SK-N-SH treated with all-trans-retinoic acid at 6 μM for 48 hours (cell line): Measurements from ENCODE around the gene PPM1H.
"Not testable (repeated sequence)": the region's sequence is repeated elsewhere in the genome, so short reads cannot be mapped to it uniquely, and the experiment has no call there.

Experiments
- ATAC-seq: fragments of 200-7000 bp; cut with Tn5 transposase; 3 replicates; pipeline ENCODE4 v1.9.1; 2020; ENCODE audit warnings: mild to moderate bottlenecking, moderate library complexity
- ARNTL ChIP-seq: fragments of 450-650 bp; formaldehyde crosslinking; IDR thresholded peaks from 2 replicates; pipeline ENCODE4 v1.5.0; 2020; ENCODE audit warnings: low read depth, mild to moderate bottlenecking, moderate library complexity, borderline replicate concordance
- BACH2 ChIP-seq: fragments of 250-450 bp; sonication (Bioruptor Pico); IDR thresholded peaks from 2 replicates; pipeline ENCODE4 v1.9.0; 2021; ENCODE audit warnings: mild to moderate bottlenecking, borderline replicate concordance
- CREB5 ChIP-seq: fragments of 250-450 bp; sonication (Bioruptor Pico); IDR thresholded peaks from 2 replicates; pipeline ENCODE4 v1.5.1; 2020; ENCODE audit warnings: low read depth, mild to moderate bottlenecking, moderate library complexity
- CSDC2 ChIP-seq: fragments of 250-450 bp; sonication (Bioruptor Pico); IDR thresholded peaks from 2 replicates; pipeline ENCODE4 v1.5.0; 2020; ENCODE audit warnings: mild to moderate bottlenecking, moderate library complexity
- CSRNP3 ChIP-seq: fragments of 250-450 bp; sonication (Bioruptor Pico); IDR thresholded peaks from 2 replicates; pipeline ENCODE4 v1.5.1; 2021; ENCODE audit warnings: mild to moderate bottlenecking, moderate library complexity
- GLIS3 ChIP-seq: fragments of 250-450 bp; sonication (Bioruptor Pico); IDR thresholded peaks from 2 replicates; pipeline ENCODE4 v1.5.0; 2020; ENCODE audit warnings: mild to moderate bottlenecking, moderate library complexity
- ISL1 ChIP-seq: fragments of 250-450 bp; sonication (Bioruptor Pico); IDR thresholded peaks from 2 replicates; pipeline ENCODE4 v2.1.2; 2022; ENCODE audit warnings: mild to moderate bottlenecking, moderate library complexity
- OSR1 ChIP-seq: fragments of 250-450 bp; sonication (Bioruptor Pico); IDR thresholded peaks from 2 replicates; pipeline ENCODE4 v1.8.0; 2022; ENCODE audit warnings: moderate library complexity, mild to moderate bottlenecking, inconsistent platforms
- PATZ1 ChIP-seq: fragments of 250-450 bp; sonication (Bioruptor Pico); IDR thresholded peaks from 2 replicates; pipeline ENCODE4 v1.8.0; 2020; ENCODE audit warnings: mild to moderate bottlenecking, moderate library complexity, borderline replicate concordance
- POU6F1 ChIP-seq: fragments of 250-450 bp; sonication (Bioruptor Pico); IDR thresholded peaks from 2 replicates; pipeline ENCODE4 v1.8.0; 2021; ENCODE audit warnings: low read depth, mild to moderate bottlenecking, moderate library complexity, borderline replicate concordance
- RARB ChIP-seq: fragments of 250-450 bp; sonication (Bioruptor Pico); IDR thresholded peaks from 2 replicates; pipeline ENCODE4 v1.8.0; 2021; ENCODE audit warnings: mild to moderate bottlenecking, moderate library complexity
- SNAI2 ChIP-seq: fragments of 250-450 bp; sonication (Bioruptor Pico); IDR thresholded peaks from 2 replicates; pipeline ENCODE4 v1.5.0; 2020; ENCODE audit warnings: mild to moderate bottlenecking, moderate library complexity
- TCF4 ChIP-seq: fragments of 250-450 bp; sonication (Bioruptor Pico); IDR thresholded peaks from 2 replicates; pipeline ENCODE4 v1.8.0; 2021; ENCODE audit warnings: mild to moderate bottlenecking, moderate library complexity, borderline replicate concordance
- TOX ChIP-seq: fragments of 250-450 bp; sonication (Bioruptor Pico); IDR thresholded peaks from 2 replicates; pipeline ENCODE4 v1.8.0; 2021; ENCODE audit warnings: mild to moderate bottlenecking, moderate library complexity, borderline replicate concordance
- TSHZ2 ChIP-seq: fragments of 250-450 bp; sonication (Bioruptor Pico); IDR thresholded peaks from 2 replicates; pipeline ENCODE4 v1.5.0; 2020; ENCODE audit warnings: mild to moderate bottlenecking, moderate library complexity
- ZC3H10 ChIP-seq: fragments of 250-450 bp; sonication (Bioruptor Pico); IDR thresholded peaks from 2 replicates; pipeline ENCODE4 v1.5.1; 2021; ENCODE audit warnings: mild to moderate bottlenecking, moderate library complexity
- ZFP3 ChIP-seq: fragments of 250-450 bp; sonication (Bioruptor Pico); IDR thresholded peaks from 2 replicates; pipeline ENCODE4 v1.5.0; 2020; ENCODE audit warnings: mild to moderate bottlenecking, moderate library complexity
- ZFP30 ChIP-seq: fragments of 450-650 bp; formaldehyde crosslinking; IDR thresholded peaks from 2 replicates; pipeline ENCODE4 v1.5.0; 2022; ENCODE audit warnings: mild to moderate bottlenecking, moderate library complexity
- ZNF565 ChIP-seq: fragments of 450-650 bp; formaldehyde crosslinking; conservative IDR thresholded peaks from 2 replicates; pipeline ENCODE4 v1.5.0; 2020; ENCODE audit warnings: low read depth, mild to moderate bottlenecking, moderate library complexity
- ZNF8 ChIP-seq: fragments of 450-650 bp; formaldehyde crosslinking; IDR thresholded peaks from 2 replicates; pipeline ENCODE4 v1.5.0; 2020; ENCODE audit warnings: mild to moderate bottlenecking, moderate library complexity

The PPM1H gene

GRCh38 chr12:62879691-62880090 is 55.3 kb downstream of the PPM1H start:
- ATAC-seq: no peak
- TF ChIP-seq ZC3H10 (CRISPR knock-in tag) (no peak), POU6F1 (CRISPR knock-in tag) (no peak), BACH2 (CRISPR knock-in tag) (no peak), CSDC2 (no peak), ZNF8 (CRISPR knock-in tag) (no peak), GLIS3 (CRISPR knock-in tag) (no peak), TSHZ2 (CRISPR knock-in tag) (no peak), TOX (no peak), CSRNP3 (CRISPR knock-in tag) (no peak), OSR1 (CRISPR knock-in tag) (no peak), SNAI2 (CRISPR knock-in tag) (no peak), ZNF565 (CRISPR knock-in tag) (no peak), ARNTL (CRISPR knock-in tag) (no peak), ZFP3 (CRISPR knock-in tag) (no peak), ISL1 (CRISPR knock-in tag) (no peak), PATZ1 (CRISPR knock-in tag) (no peak), ZFP30 (no peak), CREB5 (CRISPR knock-in tag) (no peak), RARB (no peak), TCF4 (no peak)

GRCh38 chr12:62879228-62879627 is 55.7 kb downstream of the PPM1H start:
- ATAC-seq: not testable (repeated sequence)

GRCh38 chr12:62878211-62878610 is 56.7 kb downstream of the PPM1H start:
- TF ChIP-seq POU6F1 (CRISPR knock-in tag) (no peak), TOX (no peak), PATZ1 (CRISPR knock-in tag) (no peak)
- peak; percentile 68 for ATAC-seq
